Measurements from ENCODE around the gene TMCO1.
"Not testable (repeated sequence)": the region's sequence is repeated elsewhere in the genome, so short reads cannot be mapped to it uniquely, and the experiment has no call there.

The TMCO1 gene

DNA sequence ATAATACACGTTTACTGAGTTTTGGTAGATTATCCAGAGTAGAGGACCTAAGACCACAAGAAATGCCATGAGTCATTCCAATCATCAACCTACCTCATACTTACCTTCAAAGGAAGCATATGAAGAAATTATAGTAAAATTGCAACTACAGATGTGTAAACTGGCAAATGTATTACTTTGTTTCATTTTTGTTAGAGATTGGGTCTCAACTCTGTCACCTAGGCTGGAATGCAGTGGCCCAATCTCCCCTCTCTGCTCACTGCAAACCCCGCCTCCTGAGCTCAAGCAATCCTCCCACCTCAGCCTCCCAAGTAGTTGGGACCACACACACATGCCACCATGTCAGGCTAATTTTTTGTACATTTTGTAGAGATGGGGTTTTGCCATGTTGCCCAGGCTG lies 5.2 kb downstream of the TMCO1 start:
- no peak overlapping the region for H3K4me3 ChIP-seq (ENCODE audit: low read length)
- no peak for TF ChIP-seq ZNF274 (IDR thresholded peaks at IDR 0.05; ENCODE audit: low read depth, low read length)

DNA sequence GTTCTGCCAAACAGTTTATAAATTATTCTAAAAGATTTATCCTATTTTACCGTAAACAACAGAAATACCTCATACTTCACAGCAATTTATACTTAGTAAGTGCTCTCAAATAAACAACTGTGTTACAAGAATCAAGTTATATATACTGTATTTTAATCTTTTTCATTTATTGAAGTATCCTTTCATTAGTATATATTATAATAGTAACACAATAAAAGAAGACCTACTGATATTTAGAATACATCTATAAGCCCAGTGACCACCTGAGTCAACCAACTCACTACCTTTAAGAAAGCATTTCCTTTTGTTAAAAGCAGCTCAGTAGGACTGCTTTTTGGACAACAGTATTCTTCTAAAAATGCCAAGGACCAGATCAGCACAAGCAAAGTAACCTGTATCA lies 5.9 kb downstream of the TMCO1 start:
- H3K4me3 ChIP-seq (ENCODE audit: low read length), result no peak overlapping the region
- TF ChIP-seq ZNF274 (IDR thresholded peaks at IDR 0.05; ENCODE audit: low read depth, low read length), result no peak

DNA sequence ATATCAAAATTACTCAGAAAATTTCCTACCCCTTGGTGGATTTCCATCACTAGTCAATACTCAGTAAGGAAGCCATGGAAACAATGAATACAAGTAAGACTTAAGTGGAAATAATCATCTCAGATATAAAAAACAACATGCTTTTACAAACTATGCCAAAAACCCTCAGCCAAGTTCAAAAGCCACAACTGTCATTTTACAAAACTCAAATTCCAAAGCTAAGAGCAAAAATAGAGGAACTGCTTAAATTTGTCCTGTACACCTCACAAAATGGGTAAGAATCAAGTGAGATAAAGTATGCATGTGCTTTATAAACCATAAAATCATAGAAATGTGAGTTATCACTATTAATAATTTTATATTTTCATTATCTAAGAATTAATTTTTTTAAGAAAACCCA lies 9.6 kb downstream of the TMCO1 start:
- no peak overlapping the region for H3K4me3 ChIP-seq (ENCODE audit: low read length)
- TF ChIP-seq ZNF274 (IDR thresholded peaks at IDR 0.05; ENCODE audit: low read depth, low read length), result no peak

DNA sequence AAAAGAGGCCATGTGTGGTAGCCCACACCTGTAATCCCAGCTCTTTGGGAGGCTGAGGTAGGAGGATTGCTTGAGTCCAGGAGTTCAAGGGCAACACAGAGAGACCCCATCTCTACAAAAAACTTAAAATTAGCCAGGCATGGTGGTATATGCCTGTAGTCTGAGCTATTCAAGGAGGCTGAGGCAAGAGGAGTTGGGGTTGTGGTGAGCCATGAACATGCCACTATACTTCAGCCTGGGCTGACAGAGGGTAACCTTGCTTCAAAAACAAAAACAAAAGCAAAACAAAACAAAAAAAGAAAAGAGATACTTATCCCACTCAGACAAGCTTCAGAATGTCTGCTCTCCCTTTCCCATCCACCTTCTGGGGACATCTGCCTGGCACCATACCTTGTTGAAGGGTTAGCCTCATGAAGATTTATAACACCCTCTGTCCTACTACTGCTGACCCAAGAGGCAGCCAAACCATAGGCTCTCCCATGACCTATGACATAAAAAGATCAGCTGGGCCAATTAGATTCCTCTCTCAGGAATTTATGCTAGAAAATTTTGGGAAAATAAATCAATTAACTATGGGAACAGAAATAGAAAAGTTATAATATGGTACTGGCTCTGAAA lies 13.2 kb downstream of the TMCO1 start:
- TF ChIP-seq ZNF274 (IDR thresholded peaks at IDR 0.05; ENCODE audit: low read depth, low read length), result no peak
- H3K4me3 ChIP-seq (ENCODE audit: low read length), result no peak overlapping the region

DNA sequence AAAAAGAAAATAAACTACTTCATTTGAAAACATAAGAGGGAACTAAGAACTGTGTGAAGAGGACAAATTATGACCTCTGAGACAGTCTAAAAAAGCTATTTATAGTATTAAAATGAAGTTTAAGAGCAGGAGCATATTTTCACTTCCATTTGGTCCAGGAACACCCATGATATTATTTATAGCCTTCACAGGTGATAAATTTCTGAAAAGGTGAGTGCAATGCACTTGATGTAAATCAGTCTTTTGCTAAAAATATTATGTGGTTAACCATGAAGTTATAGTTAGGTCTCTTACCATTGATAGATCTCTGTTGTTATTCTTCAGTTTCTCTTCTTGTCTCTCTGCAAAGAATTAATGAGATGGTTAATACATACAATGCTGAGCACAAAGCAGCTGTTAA lies 14.7 kb downstream of the TMCO1 start:
- no peak for TF ChIP-seq ZNF274 (IDR thresholded peaks at IDR 0.05; ENCODE audit: low read depth, low read length)
- no peak overlapping the region for H3K4me3 ChIP-seq (ENCODE audit: low read length)

DNA sequence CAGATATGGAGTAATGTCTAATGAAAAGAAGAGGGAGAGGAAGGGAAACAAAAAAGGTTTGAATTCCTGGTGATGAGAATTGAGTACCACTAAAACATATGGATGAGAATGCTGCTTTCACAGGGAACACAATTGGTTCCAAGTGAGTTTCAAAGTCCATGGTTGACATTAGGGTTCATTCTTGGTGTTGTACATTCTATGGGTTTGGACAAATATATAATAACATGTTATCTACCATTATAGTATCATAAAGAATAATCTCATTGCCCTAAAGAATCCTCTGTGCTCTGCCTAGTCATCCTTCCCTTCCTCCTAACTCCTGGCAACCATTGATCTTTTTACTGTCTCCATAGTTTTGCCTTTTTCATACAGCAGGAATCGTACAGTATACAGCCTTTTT lies 20.1 kb downstream of the TMCO1 start:
- TF ChIP-seq ZNF274 (IDR thresholded peaks at IDR 0.05; ENCODE audit: low read depth, low read length), result no peak
- H3K4me3 ChIP-seq (ENCODE audit: low read length), result no peak overlapping the region

DNA sequence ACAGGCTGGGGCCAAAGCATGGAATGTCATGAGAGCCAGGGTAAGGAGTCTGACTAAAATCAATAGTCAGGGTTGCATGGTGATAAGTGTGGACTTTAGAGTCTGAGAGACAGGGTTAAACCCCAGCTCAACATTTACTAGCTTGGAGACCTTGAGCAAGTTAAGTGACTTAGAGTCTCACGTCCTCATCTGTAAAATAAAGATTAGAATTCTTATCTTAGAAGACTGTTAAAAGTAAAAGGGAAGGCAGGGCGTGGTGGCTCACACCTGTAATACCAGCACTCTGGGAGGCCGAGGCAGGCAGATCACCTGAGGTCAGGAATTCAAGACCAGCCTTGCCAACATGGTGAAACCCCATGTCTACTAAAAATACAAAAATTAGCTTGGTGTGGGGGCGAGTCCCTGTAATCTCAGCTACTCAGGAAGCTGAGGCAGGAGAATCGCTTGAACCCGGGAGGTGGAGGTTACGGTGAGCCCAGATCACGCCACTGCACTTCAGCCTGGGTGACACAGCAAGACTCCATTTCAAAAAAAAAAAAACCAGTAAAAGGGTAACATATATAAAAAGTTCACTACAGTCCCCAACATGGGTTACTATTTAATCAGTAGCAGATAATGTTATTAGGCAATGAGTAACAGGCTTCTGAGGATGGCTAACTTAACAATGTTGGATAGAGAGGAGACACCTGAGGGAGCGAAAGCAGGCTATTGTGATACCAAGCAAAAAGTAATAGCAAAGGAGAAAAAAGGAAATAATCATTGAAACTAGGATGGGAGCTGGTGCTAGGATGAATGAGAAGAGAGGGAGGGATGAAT lies 20.8 kb downstream of the TMCO1 start:
- TF ChIP-seq ZNF274 (IDR thresholded peaks at IDR 0.05; ENCODE audit: low read depth, low read length), result no peak
- no peak overlapping the region for H3K4me3 ChIP-seq (ENCODE audit: low read length)

DNA sequence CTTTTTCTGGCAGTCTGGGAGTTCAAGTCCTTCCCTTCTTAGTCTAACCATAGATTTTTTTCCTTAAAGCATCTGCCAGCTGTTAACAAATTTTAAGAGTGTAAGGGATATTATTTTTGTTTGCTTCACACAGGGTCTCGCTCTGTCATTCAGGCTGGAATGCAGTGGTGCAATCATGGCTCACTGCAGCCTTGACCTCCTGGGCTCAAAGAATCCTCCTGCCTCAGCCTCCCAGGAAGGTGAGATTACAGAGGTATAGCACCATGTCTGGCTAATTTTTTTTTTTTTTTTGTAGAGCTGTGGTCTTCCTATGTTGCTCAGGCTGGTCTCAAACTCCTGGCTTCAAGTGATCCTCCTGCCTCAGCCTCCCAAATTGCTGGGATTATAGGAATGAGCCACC lies 23.8 kb downstream of the TMCO1 start:
- H3K4me3 ChIP-seq (ENCODE audit: low read length), result not testable (repeated sequence)

DNA sequence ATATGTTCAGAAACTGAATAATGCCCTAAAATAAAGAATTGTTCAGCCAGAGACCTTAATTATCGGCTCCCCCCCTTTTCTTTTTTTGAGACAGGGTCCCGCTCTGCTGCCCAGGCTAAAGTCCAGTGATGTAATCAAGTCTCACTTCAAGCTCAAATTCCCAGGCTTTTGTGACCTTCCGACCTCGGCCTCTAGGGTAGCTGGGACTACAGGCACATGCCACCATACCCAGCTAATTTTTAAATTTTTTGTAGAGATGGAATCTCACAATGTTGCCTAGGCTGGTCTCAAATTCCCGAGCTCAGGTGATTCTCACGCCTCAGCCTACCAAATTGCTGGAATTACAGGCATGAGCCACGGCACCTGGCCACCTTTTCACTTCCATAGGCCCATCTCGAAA lies 26.5 kb downstream of the TMCO1 start:
- H3K4me3 ChIP-seq (ENCODE audit: low read length), result no peak overlapping the region
- no peak for TF ChIP-seq ZNF274 (IDR thresholded peaks at IDR 0.05; ENCODE audit: low read depth, low read length)

DNA sequence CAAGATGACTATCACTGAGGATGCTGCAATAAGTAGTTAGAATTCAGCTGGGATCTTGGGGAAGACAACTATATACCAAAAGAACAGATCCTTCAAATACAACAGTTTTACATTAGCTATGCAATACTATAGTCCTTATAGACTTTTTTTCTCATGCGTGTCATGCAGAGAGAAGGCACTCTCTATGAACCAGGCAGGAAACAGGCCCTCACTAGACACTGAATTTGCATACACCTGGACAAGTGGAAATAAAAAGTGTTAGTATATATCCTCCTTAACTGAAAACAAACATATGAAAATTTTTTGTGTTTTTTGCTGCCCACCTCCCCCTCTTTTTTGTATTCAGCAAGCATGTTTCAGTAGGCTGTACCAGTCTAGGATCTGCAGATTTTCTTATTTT lies 29.9 kb downstream of the TMCO1 start:
- no peak overlapping the region for H3K4me3 ChIP-seq (ENCODE audit: low read length)
- no peak for TF ChIP-seq ZNF274 (IDR thresholded peaks at IDR 0.05; ENCODE audit: low read depth, low read length)

DNA sequence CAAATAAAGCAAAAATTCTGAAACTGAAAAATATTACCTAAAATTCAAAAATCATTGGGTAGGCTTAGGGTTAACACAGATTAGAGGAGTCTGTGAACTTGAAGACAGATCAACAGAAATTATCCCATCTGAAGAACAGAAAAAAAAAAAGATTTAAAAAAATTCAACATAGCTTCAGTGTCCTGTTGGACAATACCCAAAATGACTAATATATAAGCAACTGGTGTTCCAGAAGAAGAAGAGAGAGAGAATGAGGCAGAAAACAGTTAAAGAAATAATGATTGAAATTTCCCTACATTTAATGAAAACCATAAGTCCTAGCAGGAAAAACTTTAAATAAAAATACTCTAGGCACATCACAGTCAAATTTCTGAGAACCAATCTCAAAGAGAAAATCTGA lies 31.5 kb downstream of the TMCO1 start:
- H3K4me3 ChIP-seq (ENCODE audit: low read length), result no peak overlapping the region
- TF ChIP-seq ZNF274 (IDR thresholded peaks at IDR 0.05; ENCODE audit: low read depth, low read length), result no peak

DNA sequence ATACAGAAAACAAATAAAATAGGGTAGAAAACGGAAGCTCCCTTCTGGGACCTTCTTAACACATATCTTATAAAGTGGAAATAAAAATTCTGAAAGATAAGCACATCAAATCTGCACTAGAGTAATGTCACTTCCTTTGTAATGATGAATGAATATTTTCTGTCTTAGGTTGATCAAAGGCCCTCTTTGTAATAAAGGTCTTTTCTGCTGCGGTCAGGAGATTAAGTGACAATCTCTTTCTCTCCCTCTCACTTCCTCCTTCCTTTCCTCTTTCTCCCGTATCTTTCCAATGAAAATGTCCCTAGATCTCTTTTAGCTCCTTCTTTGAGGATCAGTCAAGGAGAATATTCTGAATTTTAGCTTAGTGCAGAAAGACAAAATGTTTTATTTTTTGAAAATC lies 33.8 kb downstream of the TMCO1 start:
- H3K4me3 ChIP-seq (ENCODE audit: low read length), result no peak overlapping the region
- TF ChIP-seq ZNF274 (IDR thresholded peaks at IDR 0.05; ENCODE audit: low read depth, low read length), result no peak

DNA sequence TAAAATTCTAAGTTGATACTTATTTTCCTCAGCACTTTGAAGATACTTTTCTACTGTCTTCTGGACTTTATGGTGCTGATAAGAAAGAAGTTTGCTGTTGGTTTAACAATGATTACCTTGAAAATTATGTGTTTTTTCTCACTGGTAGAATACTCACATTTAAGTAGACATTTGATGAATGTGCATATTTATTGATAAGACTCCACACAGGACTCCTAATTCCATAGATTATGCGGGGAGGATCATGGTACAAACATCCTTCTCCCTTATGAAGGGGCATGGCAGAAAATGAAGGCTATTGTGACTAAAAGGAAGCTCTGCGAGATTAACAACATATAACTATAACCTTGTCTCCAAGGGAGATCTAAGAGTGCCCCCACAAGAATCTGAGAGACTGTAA lies 41.8 kb downstream of the TMCO1 start:
- H3K4me3 ChIP-seq (ENCODE audit: low read length), result no peak overlapping the region
- no peak for TF ChIP-seq ZNF274 (IDR thresholded peaks at IDR 0.05; ENCODE audit: low read depth, low read length)

DNA sequence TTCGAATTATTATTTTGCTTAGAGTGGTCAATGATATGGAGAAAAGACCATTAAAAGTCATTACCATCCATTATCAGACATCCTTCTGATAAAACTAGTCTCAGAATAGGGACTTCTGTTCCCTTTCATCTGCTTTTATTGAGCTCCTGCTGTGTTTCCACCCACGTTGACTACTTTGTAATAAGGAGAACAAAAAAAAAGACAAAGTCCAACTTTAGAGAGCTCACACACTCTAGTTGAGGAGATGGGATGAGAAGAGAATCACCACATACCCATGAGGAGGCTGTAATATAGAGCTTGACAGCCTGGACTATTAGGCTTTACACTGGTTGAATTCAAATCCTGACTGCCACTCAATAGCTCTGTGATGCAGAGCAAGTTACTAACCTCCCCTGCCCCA lies 42.5 kb downstream of the TMCO1 start:
- TF ChIP-seq ZNF274 (IDR thresholded peaks at IDR 0.05; ENCODE audit: low read depth, low read length), result no peak

DNA sequence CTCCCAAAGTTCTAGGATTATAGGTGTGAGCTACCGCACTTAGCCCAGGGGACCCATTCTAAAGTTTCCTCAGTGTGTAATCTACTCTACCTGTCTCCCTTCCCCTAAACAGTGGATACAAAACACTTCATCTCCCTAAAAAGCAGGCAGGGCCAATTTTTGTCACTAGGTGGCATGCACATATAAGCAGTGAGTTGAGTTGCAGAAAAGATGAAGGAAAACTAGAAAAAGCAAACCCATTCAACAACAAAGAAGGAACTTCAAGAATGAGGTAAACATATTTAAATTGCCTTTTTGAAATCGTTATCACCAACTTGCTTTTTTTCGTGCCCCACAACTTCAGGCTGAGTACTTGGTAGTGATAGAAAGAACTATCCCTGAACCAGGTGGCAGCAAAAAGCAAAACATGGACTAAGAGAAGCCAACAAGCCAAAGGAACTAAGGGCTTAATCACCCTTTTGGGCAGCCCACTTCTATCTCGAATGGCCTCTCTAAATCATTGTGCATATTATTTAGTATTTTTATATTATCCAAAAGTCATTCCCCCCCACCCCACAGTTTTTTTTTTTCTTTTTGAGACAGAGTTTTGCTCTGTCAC lies 50.7 kb downstream of the TMCO1 start:
- no peak overlapping the region for H3K4me3 ChIP-seq (ENCODE audit: low read length)
- no peak for TF ChIP-seq ZNF274 (IDR thresholded peaks at IDR 0.05; ENCODE audit: low read depth, low read length)

More for the DNA sequence above, 42.5 kb downstream of the TMCO1 start:
- no peak overlapping the region for H3K4me3 ChIP-seq (ENCODE audit: low read length)

DNA sequence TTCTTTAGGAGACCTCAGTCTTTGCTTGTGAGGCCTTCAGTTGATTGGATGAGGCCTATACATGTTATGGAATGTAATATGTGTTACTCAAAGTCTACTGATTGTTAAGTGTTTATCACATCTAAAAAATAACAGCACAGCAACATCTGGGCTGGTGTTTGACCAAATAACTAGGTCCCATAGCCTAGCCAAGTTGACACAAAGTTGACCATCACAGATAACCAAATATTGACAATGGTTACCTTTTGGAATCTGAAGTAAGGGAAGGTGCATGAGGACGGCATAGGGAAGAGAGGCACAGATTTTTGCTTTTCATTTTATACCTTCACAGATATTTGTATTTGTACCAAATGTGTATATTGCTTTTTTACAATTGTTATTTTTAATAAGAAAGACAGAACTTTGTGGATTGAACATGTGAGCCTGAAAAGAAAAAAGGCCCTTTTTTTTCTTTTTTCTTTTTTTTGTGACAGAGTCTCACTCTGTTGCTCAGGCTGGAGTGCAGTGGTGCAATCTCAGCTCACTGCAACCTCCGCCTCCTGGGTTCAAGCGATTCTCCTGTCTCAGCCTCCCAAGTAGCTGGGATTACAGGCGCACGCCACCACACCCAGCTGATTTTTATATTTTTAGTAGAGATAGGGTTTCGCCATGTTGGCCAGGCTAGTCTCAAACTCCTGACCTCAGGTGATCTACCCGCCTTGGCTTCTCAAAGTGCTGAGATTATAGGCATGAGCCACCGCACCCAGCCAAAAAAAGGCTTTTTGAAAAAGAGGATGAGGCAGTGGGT lies 52.2 kb downstream of the TMCO1 start:
- H3K4me3 ChIP-seq (ENCODE audit: low read length), result not testable (repeated sequence)
